ENCODE measurements around the gene SCFD2.

Gene SCFD2

DNA sequence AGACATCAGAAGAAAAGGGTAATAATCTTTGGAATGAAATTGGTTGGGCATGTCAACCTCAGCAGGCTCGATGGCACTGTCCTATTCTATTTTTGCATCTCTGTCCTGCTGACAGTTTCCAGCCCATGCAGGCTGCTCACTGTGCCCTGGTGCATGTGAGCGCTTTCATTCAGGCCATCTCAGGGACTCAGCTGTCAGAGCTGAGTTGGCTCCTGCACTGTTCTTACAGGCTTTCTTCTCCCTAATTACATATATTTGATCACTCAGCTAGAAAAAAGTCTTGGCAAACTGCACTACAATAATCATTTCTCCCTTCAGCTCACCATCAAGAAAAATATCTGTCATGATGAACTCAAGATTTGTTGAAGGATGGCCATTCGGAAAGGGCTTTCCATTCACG lies 419.0 kb downstream of the SCFD2 start:
- no peak for DNase-seq

DNA sequence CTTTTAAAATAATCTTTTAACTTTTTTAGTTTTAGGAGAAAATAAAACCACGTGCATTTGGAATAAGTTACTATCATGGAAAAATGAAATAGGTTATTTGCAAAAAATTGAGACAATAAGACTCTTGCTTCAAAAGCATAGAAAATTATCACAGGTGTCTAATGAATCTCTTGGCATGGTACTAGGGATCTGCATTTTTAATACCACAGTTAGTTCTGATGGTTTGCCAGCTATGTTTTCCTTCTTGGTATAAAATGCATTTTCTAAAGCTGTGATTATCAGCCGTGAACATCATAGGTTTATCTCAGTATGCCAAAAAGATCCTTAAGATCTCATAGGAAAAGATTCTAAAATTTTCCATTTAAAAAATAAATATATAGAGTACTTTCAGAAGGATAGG lies 419.9 kb downstream of the SCFD2 start:
- no peak for DNase-seq

DNA sequence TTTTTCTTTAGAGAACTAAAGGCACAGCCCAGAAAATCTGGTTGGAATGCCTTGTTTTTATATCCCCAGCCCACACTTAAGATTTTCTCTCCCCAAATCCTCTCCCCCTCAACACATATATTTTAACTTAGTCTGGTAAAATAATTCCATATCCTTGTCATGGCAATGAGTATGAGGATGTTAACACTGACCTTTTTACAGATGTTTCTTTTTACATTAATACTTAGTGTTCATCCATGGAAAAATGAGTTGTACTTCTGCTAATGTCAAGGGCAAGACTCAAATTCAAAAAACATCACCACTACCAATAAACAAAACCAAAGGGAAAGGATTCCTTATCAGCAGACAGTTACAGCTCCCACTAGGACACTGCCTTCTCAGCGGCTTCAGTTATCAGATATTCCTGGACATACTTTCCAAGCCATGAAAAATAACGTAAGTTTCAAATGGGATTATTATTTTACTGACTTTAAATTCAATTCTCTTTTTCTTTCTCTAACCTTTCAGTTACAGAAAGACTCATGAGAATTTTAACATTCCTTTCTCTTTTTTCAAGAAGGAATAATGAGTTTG lies 420.4 kb downstream of the SCFD2 start:
- no peak for DNase-seq

DNA sequence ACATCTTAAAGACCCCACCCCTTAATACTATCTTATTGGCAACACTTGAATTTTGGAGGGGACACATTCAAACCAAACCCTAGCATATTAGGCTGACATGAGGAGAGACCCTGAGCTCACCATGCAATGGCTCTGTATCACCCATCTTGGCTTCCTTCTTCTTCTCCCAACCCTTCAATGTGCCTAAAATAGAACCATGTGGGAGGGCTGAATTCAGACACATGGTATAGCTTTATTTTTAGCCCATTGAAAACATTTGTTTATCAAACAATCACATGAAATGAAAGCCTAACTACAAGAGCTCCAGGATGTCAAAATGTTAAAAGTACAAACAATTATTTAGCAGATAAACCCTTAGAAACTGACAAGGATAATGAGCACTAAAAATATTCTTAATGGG lies 422.2 kb downstream of the SCFD2 start:
- DNase-seq, result no peak

GRCh38 chr4:52942936-52943335 lies 422.9 kb downstream of the SCFD2 start:
- DNase-seq, result no peak

- DNase-seq, result no peak
Measured at GRCh38 chr4:52941450-52941849, 424.4 kb downstream of the SCFD2 start.

DNA sequence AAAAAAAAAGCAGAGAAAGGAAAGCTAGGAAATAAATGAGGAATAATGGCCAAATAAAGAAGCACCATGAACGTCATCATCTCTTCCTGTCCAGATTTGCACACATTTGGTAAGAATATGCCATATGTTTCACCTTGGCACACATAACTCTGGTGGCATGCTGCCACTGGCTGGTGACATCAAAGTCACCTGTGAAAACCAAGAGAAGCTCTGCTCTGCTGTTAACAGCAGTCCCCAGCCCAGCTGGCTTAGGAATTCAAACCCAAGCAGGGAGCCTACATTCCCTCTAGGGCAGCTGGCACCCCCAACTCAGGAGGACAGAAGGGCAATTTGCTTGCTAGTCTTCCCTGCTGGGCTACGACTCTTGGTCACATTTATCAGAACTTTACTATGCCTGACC lies 426.1 kb downstream of the SCFD2 start:
- no peak for DNase-seq

GRCh38 chr4:52939325-52939724 lies 426.5 kb downstream of the SCFD2 start:
- DNase-seq, result no peak

- no peak for DNase-seq
Measured at GRCh38 chr4:52937829-52938228, 428.0 kb downstream of the SCFD2 start.

DNA sequence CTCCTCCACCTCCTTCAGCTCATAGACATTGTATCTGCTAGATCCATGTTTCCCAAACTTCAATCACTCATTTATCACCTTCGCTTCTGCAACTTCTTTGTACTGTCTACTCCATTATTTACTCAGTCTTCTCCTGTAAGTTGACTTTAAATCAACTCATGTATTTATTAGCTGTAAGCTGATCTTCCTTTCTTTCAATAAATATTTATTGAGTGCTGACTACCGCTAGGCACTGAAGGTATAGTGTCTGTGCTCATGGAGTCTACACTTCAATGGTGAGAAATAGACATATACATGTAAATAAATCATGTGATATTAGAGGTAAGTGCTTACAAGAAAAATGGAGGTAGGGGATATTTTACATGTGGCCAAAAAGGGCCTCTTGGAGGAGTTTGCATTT lies 429.1 kb downstream of the SCFD2 start:
- no peak for DNase-seq

- DNase-seq, result no peak
Measured at GRCh38 chr4:52935317-52935716, 430.5 kb downstream of the SCFD2 start.

DNA sequence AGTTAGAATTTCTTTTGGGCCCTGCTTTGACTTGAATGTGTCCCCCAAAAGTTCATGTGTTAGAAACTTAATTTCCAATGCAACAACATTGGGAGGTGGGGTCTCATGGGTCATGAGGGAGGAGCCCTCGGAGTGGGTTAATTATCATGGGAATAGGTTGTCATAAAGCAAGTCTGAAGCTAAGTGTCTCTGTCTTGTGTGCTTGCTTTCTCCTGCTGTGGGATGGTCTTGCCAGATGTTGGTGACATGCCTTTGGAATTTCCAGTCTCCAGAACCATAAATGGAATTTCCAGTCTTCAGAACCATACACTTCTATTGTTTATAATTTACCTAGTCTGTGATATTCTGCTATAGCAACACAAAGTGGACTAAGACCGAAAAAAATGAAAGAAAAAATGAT lies 432.1 kb downstream of the SCFD2 start:
- DNase-seq, result no peak

- no peak for DNase-seq
Measured at GRCh38 chr4:52932591-52933470, 433.0 kb downstream of the SCFD2 start.

DNA sequence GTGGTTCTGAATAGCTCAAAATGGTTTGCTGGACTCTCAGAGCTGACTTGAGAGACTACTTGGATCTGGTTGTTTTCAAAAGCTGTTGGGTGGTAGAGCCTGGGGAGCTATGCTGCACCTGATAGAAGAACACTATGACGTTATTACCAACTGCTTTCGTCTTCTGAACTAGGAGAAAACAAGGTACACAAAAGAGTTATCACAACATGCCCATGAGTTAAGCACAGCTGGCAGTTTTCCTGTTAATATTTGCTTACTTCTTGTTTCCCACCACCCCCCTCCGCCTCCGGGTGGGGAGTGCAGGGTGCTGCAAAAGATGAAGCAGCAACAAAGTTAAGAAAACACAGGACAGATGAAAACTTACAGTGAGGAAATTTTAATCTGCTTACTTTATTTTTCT lies 434.6 kb downstream of the SCFD2 start:
- no peak for DNase-seq

GRCh38 chr4:52926196-52926974 lies 439.5 kb downstream of the SCFD2 start:
- DNase-seq, result no peak

GRCh38 chr4:52925531-52925968 lies 440.3 kb downstream of the SCFD2 start:
- no peak for DNase-seq

DNA sequence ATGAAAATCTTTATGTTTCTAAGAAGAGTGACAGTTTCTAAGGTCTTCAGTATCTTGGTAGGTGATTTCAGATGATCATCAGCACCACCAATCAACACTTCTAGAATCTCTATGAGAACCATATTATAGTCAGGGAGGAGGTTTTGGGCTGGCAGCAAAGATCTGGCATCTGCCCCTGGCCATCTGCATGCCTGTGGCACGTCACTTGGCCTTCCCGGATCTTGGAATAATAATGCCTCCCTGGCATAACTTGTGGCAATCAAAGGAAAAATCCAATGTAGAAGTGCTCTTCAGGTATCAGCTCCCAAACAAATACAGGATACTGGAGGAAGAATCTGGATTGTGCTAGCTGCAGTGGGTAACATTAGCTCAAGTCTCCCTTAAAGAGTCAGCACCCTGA lies 446.4 kb downstream of the SCFD2 start:
- no peak for DNase-seq

DNA sequence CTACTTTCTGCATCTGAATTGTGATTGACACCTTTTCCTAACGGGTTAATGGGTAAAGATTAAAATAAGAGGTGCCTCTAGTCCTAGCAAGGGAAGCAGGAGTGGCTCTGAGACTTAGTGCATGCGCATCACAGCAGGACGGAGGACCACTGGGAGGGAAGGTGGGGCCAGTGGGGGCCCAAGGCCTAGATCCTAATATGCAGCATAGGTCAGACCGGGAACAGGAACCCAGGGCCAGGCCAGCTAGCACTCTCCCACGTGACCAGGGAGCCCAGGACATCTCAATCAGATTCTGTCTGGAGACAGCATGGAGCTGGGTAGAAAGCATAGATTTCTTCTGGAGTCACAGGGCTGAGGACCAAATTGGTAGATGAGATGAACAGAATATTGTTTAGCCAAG lies 448.0 kb downstream of the SCFD2 start:
- no peak for DNase-seq

DNA sequence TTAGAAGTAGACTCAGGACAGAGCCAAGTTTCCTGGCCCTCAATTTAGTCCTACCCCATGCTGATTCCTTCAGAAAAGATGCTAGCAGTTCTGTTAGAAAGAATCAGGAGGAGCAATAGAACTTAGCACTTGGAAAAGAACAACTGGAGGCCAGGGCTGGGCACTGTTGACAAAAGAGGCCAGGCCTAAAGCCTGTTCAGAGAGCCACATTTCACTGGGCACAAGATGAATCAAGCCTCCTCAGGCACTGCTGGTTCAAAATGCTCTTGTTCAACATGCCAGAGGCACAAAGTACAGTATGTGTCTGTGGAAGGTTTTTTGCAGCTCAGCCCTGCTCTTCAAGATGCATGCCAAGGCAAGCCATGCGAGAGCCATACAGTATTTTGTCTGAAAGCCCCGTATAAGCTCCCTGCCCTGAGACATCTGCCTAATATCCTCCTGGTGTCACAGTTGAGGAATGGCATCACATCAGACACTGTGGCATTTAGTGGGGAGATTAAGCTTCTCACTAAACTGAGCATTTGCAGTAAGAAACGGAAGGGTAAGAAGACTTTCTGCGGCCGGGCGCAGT lies 450.0 kb downstream of the SCFD2 start:
- no peak for DNase-seq

GRCh38 chr4:52915191-52915590 lies 450.7 kb downstream of the SCFD2 start:
- DNase-seq, result no peak

DNA sequence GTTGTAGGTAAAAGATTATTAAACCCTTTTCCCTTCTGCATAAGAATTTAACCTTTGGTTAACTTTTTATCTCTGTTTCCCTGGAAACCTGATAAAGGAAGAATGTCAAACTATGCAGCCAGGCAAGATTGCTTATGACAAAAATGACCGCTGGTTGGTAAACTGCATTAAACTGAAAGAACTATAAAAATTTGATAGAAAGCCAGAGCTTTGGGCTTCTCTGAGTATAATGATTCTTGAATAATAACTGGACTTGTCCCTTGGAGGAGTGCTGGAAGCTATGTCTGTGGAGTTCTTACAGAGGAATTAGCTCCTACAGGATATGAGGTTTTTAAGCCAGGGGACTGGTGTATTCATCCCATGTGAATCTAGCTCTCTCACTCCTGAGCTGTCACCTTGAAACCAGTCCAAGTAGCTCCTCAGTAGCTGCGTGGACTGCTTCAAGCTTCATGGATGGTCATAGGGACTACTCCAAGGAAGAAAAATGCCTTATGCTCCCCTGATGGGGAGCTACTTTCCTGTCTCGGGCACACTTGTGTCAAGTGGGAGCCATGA lies 451.7 kb downstream of the SCFD2 start:
- no peak for DNase-seq

- DNase-seq, result no peak
Measured at GRCh38 chr4:52912608-52913007, 453.3 kb downstream of the SCFD2 start.

DNA sequence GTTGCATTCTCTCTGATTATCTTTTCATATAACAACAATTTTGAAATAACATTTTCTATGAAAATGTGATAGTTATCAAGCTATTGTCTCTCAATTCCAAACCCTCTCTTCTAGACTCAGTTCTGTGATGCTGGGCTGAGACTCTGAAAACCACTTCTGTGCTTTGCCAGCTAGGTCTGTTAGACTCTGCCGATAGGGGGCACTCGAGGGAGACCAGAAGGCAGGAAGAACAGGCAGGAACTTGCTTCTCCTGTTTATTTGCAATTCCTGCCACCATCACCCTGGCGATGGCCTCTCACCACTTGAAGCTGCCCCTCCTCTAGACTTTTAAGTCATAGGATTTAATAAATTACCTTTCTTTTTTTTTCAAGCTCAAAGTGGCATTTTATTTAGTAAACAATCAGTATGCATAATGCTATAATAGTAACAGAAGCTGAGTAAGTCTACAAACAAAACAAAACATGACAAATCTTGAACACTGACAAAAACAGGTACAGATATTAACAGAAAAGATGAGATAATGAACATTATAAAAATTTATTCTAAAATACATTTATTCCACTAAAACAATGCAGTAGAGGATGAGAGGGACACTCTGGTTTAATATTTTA lies 454.1 kb downstream of the SCFD2 start:
- DNase-seq, result peak; percentile 75 to 80
